T-helper 9 cell (primary cell): ENCODE results near the gene VAV2.

ENCODE experiments used
- DNase-seq: peaks from one replicate; pipeline ENCODE4 v3.0.0-alpha.2; 2020

Gene VAV2

GRCh38 chr9:133848471-133849109 is 143.5 kb downstream of the VAV2 start:
- no peak for DNase-seq

GRCh38 chr9:133846483-133847090 is 145.5 kb downstream of the VAV2 start:
- no peak for DNase-seq

- DNase-seq = no peak
These were observed 146.7 kb downstream of the VAV2 start for GRCh38 chr9:133845440-133845839.

DNA sequence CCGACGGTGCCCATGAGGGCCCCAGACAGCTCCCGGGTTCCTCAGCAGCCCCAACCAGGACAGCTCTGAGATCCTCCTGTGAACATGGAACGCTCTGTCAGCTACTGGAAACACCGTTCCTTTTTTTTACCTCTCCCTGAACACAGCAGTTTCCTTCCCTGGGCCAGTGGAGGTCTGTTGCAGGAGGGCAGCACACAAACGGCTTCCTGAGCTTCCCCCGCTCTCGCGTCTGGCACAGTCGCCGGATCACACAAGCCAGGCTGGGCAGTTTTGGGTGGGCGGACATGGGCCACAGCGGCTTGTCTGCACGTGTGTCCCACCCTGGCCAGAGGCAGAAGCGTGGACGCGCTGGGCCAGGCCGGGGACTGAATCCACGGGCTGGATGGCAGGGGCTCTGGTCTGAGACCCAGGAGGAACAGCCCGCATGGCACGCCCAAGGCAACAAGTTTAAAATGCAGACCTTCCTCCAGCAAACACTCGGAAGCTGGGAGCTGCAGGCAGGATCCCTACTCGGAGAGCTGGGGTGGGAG is 147.2 kb downstream of the VAV2 start:
- DNase-seq = no peak

GRCh38 chr9:133844398-133844784 is 147.7 kb downstream of the VAV2 start:
- no peak for DNase-seq

DNA sequence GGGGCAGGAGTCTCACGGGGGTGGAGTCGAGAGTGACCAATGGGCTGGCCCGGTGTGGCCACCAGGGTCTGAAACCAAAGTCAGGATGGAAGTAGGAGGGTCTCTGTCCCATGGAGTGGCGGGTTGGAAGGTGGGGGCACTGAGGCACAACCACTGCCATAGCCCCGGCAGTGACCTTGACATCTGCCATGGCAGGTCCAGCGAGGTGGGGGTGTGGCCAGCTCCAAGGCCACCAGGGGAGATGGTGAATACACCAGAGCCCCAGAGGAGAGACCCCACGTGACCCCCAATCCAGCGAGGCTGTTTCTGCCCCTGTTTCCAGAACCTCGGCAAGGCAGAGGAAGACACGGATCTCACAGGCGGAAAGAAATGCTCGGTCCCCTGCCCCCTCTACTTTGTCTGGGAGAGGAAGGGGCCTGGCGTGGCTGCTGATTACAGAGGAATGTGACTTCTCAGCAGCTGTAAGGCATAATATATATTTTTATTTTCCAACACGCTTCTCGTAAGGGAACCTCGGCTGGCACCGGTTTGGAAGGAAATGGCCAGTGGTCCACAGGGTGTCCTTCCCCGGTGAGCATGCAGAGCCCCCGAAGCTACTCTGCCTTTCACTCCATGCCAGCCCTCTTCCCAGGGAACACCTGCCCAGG is 148.2 kb downstream of the VAV2 start:
- no peak for DNase-seq

- DNase-seq = no peak
These were observed 148.9 kb downstream of the VAV2 start for GRCh38 chr9:133843250-133843649.

DNA sequence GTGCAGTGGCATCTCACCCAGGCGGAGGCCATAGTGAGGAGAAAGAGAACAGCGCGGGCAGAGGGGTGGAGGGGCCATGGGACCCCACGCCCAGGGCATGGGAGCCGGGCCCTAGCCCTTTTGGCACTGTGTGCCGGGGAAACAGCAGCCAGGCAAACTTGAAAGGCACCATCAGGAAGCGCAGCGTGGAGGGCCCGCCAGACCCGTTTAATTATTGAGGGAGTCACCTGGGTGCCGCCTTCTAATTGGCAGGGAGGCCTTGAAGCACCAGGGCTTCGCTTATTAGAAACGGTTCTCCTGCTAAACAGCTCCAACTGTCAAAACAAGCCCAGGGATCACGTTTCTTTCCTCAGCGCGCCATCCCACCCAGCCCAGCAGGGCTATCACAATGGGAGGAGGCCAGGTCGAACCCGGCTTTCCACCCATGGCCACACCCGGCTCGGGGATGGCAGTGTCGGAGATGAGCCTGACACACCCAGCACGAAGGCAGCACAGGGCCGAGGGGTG is 149.3 kb downstream of the VAV2 start:
- DNase-seq = no peak

DNA sequence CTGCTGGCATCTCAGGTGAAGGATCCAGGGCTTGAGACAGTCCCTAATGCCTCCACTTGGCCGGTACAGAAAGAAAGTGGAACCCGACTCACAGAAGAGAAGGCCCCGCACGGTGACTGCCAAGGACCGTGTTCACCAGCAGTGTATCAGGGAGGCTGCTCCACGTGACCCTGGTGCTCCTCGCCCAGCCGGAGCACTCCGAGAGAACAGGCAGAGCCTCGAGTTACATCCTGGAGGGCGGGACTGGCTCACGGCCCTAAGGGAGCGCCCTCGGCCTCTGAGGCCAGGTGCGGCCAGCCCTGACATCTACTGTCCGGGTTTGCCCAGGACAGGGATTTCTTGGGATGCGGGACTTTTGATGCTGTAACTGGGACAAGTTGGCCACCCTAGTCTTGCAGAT is 149.9 kb downstream of the VAV2 start:
- no peak for DNase-seq

GRCh38 chr9:133841167-133841812 is 150.8 kb downstream of the VAV2 start:
- DNase-seq = no peak

GRCh38 chr9:133839822-133840329 is 152.2 kb downstream of the VAV2 start:
- DNase-seq = no peak

DNA sequence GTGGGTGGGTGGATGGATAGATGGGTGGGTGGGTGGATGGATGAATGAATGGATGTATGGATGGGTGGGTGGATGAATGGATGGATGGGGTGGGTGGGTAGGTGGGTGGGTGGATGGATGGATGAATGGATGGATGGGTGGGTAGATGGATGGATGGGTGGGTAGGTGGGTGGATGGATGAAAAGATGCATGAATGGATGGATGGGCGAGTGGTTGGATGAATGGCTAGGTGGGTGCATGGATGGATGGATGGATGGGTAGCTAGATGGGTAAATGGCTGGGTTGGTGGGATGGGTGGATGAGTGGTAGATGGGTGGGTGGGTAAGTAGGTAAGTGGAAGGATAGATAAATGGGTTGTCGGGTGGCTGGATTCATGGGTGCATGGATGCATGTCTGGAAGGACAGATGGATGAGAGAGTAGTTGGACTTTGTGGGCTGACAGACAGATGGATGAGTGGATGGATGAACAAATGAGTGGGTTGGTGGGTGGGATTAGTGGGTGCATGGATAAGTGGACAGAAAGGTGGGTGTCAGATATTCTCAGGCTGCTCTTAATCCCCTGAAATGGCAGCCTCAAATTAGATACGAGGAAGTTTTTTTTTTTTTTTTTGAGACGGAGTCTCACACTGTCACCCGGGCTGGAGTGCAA is 153.1 kb downstream of the VAV2 start:
- no peak for DNase-seq

GRCh38 chr9:133837627-133838597 is 154.2 kb downstream of the VAV2 start:
- DNase-seq = no peak

DNA sequence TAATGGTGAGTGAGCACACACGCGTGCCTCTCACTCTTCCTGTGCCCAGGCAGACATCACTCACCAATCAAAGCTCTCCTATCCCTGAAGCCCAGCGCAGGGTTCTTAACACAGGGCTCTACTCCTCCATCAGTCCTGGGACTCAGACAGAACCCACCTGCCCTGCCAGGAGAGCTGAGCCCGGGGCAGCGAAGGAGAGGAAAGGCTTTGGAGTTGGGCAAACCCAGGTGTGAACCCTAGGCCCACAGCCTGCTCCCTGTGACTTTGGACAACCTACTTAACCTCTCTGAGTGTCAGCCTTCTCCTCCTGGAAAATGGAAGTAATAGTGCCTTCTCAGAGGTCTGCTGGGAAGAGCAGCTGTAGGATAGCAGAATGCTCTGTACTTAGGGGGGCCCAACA is 155.3 kb downstream of the VAV2 start:
- no peak for DNase-seq

- DNase-seq = no peak
These were observed 155.9 kb downstream of the VAV2 start for GRCh38 chr9:133836001-133836758.

- no peak for DNase-seq
These were observed 156.7 kb downstream of the VAV2 start for GRCh38 chr9:133835262-133835901.

DNA sequence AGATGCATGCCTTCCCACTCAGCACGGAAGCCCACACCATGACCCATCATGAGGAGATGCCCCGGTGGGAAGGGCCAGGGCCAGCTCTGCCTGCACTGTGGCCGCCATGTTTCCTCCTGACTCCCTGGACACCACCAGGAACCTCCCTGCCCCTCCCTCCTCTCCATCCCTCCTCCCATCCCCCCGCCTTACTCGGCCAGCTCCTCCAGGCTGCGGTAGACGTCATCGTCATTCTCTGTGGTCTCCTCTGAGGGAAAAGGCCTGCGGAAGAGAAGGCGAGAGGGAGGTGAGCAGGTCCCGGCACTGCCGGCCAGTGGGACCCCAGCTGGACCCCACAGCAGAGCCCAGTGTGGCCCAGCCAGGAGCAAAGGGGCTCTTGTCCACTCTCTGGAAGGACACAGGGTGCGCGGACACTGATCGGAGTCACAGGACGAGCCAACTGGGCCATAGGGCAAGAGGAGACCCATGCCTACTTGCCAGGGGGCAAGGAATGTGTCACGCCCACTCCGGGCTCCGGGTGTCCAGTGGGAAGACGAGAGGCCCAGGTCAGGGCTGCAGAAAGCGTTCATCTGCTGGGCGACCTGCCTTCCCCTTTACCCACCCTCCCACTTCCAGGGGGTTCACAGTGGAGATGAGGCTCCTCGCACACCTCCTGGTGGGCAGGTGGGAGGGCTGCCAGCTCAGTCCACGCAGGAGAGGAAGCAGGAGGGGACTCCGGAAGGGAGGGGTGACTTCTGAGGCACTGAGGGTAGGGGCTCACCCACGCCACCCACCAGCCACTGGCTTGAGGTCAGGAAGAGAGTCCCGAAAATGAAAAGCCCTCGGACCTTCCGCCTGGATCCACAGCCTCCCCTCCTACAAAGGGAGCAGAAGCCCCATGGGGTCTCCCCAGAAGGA is 157.8 kb downstream of the VAV2 start:
- DNase-seq = no peak

DNA sequence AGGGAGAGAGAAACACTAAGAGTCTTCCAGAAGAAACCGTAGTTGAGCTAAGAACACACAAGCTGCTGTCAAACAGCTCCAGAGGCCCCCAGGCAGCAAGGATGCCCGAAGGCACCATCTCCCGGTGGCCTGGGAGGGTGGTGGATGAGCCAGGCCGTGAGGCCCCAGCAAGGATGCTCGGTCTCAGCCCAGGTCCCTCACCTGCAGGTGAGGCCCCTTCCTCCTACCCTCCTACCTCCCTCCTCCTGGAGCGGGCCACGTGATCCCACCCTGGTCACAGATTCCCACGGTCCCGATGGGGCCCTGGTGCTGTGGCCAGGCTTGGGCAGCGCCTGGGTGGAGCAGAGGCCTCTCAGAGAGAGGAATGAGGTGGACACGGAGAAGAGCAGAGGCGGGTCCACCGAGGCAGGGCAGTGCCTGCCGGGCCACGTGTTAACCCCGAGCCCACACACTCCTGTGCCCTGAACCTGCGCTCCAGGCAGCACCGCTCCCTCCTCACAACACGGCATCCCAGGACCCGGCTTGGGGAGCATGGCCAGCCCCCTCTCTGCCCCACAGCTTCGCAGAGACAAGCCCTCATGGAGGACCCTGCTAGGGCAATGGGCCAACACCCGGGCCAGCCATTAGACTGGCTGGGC is 158.6 kb downstream of the VAV2 start:
- no peak for DNase-seq

- DNase-seq = no peak
These were observed 159.2 kb downstream of the VAV2 start for GRCh38 chr9:133832877-133833276.
